ENCODE results near the gene EIF3B.

EIF3B gene

DNA sequence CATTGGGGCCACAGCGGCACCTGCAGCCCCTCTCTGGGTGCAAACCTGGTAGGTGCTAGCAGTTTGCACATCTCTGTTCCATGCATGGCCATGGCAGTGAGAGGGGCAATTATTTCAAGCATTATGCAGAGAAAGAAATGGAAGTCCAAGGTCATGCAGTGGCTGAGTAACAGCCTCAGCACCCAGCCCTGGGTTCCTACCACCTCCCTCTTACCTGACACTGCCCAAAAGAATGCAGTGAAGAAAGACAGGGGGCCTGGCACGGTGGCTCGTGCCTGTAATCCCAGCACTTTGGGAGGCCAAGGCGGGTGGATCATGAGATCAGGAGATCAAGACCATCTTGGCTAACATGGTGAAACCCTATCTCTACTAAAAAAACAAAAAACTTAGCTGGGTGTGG, 43.9 kb downstream of the EIF3B start:
- TF ChIP-seq, protein P1, sequence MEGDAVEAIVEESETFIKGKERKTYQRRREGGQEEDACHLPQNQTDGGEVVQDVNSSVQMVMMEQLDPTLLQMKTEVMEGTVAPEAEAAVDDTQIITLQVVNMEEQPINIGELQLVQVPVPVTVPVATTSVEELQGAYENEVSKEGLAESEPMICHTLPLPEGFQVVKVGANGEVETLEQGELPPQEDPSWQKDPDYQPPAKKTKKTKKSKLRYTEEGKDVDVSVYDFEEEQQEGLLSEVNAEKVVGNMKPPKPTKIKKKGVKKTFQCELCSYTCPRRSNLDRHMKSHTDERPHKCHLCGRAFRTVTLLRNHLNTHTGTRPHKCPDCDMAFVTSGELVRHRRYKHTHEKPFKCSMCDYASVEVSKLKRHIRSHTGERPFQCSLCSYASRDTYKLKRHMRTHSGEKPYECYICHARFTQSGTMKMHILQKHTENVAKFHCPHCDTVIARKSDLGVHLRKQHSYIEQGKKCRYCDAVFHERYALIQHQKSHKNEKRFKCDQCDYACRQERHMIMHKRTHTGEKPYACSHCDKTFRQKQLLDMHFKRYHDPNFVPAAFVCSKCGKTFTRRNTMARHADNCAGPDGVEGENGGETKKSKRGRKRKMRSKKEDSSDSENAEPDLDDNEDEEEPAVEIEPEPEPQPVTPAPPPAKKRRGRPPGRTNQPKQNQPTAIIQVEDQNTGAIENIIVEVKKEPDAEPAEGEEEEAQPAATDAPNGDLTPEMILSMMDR (conservative IDR thresholded peaks at IDR 0.05; ENCODE audit: low read depth), result no peak
- H3K27ac ChIP-seq, result peak overlapping the region; percentile 5; the same call in 1 of the 2 replicates
- POLR2A ChIA-PET (ENCODE audit: low non-redundant PET), result no interaction called here
- CTCF ChIA-PET, result interaction anchor here (0.7 kb wide), 1 partner anchor 81 kb away, joined by 3 read pairs; no protein-coding TSS in a partner anchor
- DNase-seq (ENCODE audit: low spot score), result no peak

GRCh38 chr7:2399848-2400587, 45.4 kb downstream of the EIF3B start:
- POLR2A ChIA-PET (ENCODE audit: low non-redundant PET), result interaction anchor here (0.6 kb wide), 1 partner anchor 42 kb away, joined by 3 read pairs; no protein-coding TSS in a partner anchor
- TF ChIP-seq, protein P1 (conservative IDR thresholded peaks at IDR 0.05; ENCODE audit: low read depth), result no peak
- CTCF ChIA-PET, result interaction anchor here (0.6 kb wide), 2 partner anchors 902 to 1022 kb away, joined by 4 read pairs; no protein-coding TSS in a partner anchor
- DNase-seq (ENCODE audit: low spot score), result peak; percentile 73
- peak overlapping the region; percentile 93 for H3K27ac ChIP-seq

GRCh38 chr7:2402687-2403013, 48.0 kb downstream of the EIF3B start:
- POLR2A ChIA-PET (ENCODE audit: low non-redundant PET), result no interaction called here
- peak overlapping the region; percentile 93 for H3K27ac ChIP-seq
- no peak for DNase-seq (ENCODE audit: low spot score)
- TF ChIP-seq, protein P1 (conservative IDR thresholded peaks at IDR 0.05; ENCODE audit: low read depth), result no peak
- CTCF ChIA-PET, result no interaction called here

GRCh38 chr7:2403014-2403717, 48.5 kb downstream of the EIF3B start, which contains the start of gene CHST12:
CHST12 (plus strand) TSS chr7:2403611; CDS start chr7:2432640, 29,029 bp downstream.
- ChIA-PET CTCF (interaction anchor here (0.6 kb wide), 1 partner anchor 200 kb away, joined by 5 read pairs; no protein-coding TSS in a partner anchor), POLR2A (ENCODE audit: low non-redundant PET) (no interaction called here)
- DNase-seq (ENCODE audit: low spot score), result peak; percentile 99
- TF ChIP-seq, protein P1 (conservative IDR thresholded peaks at IDR 0.05; ENCODE audit: low read depth), result no peak
- H3K27ac ChIP-seq, result peak within 1 kb of the TSS; percentile 93

- CTCF ChIA-PET, result interaction anchor here (0.6 kb wide), 1 partner anchor 199 kb away, joined by 5 read pairs; no protein-coding TSS in a partner anchor
- peak overlapping the region; percentile 93 for H3K27ac ChIP-seq
- TF ChIP-seq, protein P1 (conservative IDR thresholded peaks at IDR 0.05; ENCODE audit: low read depth), result no peak
- POLR2A ChIA-PET (ENCODE audit: low non-redundant PET), result no interaction called here
- peak; percentile 62 for DNase-seq (ENCODE audit: low spot score)
Measured at GRCh38 chr7:2403718-2404648, 49.4 kb downstream of the EIF3B start.

DNA sequence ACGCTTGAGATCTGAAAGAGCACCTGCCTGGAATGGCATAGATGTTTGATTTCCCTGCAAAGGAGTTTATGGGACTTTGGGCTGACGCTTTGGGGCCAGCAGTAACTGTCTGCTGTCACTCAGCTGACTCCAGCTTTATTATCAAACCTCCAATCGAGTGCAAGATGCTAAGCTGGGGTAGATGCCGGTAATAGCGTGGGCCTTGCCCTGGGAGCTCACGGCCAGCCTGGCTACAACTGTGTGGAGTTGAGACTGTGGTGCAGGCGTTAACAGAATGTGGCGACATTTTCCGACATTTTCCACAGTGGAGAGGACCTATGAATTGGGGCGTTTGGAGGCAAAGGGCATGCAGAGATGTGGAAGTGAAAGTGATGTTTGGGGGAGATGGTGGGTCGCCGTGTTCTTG, 50.1 kb downstream of the EIF3B start:
- DNase-seq (ENCODE audit: low spot score), result no peak
- POLR2A ChIA-PET (ENCODE audit: low non-redundant PET), result no interaction called here
- TF ChIP-seq, protein P1 (conservative IDR thresholded peaks at IDR 0.05; ENCODE audit: low read depth), result no peak
- peak overlapping the region; percentile 93 for H3K27ac ChIP-seq
- CTCF ChIA-PET, result no interaction called here

All from RWPE1 (cell line).